ENCODE measurements around the gene AACS.

DNA sequence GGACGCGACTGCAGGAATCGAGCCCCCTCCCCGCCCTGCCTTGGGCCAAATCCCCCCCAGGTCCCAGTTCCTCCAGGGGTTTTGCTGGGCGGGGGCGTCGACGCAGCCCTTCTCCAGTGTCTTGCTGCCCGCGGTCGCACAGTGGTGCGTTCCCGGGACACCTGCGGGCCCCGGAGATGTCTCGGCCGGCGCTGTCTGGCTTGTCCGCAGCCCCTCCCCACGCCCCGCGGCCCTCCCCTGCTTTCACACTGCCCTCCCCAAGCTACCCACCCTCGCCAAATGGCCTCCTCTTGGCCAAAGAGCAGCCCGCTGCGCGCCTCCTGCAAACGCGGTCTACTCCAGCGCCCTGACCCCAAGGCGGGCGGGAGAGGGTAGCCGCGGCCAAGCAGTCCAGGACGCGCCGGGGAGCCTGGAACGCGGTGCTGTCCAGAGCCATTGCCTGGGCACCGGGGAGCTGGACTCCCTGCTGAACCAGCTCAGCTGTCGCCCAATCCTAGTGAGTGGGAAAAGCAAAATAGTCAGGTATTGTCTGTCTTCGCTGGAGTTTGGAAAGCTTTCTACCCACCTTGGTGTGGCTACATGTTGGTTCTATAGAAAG, 122.0 kb downstream of the AACS start:
- TF ChIP-seq ZNF274 (IDR thresholded peaks at IDR 0.05; ENCODE audit: low read depth, low read length) (no peak), YY1 (IDR thresholded peaks at IDR 0.05; ENCODE audit: insufficient read depth, insufficient read length) (no peak), SUZ12 (IDR thresholded peaks at IDR 0.05; ENCODE audit: extremely low read depth, insufficient read depth, insufficient read length) (no peak)

Data from NT2/D1 (cell line).